ENCODE results near the gene MYO1E.

DNA sequence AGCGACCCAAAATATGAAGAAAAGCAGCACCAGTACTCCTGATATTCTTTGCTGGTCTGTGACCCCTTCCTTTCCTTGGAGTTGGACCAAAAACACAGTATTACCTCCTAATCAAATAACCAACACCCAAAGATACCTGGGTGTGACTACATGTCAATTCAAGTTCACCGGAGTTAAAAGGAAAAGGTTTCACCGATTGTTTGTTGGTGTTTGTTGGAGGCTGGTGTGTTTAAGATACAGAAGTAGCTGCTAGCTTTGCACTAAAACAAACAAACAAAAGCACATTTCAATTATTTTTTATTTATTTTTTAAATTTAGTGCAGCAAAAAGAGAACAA, 81.5 kb downstream of the MYO1E start:
- TF ChIP-seq, protein P1, sequence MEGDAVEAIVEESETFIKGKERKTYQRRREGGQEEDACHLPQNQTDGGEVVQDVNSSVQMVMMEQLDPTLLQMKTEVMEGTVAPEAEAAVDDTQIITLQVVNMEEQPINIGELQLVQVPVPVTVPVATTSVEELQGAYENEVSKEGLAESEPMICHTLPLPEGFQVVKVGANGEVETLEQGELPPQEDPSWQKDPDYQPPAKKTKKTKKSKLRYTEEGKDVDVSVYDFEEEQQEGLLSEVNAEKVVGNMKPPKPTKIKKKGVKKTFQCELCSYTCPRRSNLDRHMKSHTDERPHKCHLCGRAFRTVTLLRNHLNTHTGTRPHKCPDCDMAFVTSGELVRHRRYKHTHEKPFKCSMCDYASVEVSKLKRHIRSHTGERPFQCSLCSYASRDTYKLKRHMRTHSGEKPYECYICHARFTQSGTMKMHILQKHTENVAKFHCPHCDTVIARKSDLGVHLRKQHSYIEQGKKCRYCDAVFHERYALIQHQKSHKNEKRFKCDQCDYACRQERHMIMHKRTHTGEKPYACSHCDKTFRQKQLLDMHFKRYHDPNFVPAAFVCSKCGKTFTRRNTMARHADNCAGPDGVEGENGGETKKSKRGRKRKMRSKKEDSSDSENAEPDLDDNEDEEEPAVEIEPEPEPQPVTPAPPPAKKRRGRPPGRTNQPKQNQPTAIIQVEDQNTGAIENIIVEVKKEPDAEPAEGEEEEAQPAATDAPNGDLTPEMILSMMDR (IDR thresholded peaks at IDR 0.05): no peak
- TF ChIP-seq POLR2A (IDR thresholded peaks at IDR 0.05): no peak

Measured in prostate gland (tissue), 2 donors.